Stimulated activated CD8-positive, alpha-beta memory T cell treated with anti-CD3 and anti-CD28 coated beads, Interleukin-12 subunit alpha, Interleukin-12 subunit beta, amount 100 ng/mL, for 24 hours (primary cell): ENCODE measurements around the gene FOXB1.

ENCODE experiments used
- DNase-seq: peaks from one replicate; pipeline ENCODE4 v3.0.0-alpha.2; 2020; ENCODE audit errors: extremely low read depth

The FOXB1 gene

GRCh38 chr15:60017538-60018520 is 13.7 kb downstream of the FOXB1 start:
- DNase-seq, result no peak

DNA sequence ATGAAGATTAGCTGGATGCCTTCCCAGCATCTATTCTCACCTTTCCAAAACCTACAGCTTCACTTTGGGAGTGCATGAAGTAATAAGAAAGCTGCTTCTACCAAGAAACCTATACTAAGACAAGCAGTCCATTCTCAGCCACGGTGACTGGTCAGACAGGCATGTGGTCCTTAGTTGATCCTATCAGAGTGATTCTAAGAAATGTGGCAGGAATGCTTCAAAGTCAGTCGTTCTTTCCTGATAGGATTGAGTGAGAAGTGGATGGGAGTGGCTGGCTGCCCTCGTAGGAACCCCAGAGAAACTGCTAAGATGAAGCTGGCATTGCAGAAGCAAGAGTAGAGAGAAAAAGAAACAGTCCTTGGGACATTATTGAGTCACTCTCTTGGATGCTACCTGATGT is 16.6 kb downstream of the FOXB1 start:
- DNase-seq, result no peak

GRCh38 chr15:60021589-60022378 is 17.7 kb downstream of the FOXB1 start:
- no peak for DNase-seq

- no peak for DNase-seq
Observed at GRCh38 chr15:60022379-60022741, 18.2 kb downstream of the FOXB1 start.

DNA sequence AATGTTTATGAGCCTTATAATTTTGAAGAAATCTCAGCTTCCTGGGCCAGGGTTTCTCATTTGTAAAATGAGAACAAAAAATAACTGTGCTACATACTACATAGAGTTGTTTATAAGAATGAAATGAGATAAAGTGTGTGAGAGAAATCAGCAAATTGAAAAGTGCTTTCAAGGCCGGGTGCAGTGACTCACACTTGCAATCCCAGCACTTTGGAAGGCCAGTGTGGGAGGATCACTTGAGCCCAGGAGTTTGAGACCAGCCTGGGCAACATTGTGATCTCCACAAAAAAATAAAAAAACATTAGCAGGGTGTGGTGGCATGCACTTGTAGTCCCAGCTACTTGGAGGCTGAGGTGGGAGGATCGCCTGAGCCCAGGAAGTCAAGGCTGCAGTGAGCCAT is 22.4 kb downstream of the FOXB1 start:
- DNase-seq, result no peak

GRCh38 chr15:60035344-60035743 is 31.2 kb downstream of the FOXB1 start:
- no peak for DNase-seq

DNA sequence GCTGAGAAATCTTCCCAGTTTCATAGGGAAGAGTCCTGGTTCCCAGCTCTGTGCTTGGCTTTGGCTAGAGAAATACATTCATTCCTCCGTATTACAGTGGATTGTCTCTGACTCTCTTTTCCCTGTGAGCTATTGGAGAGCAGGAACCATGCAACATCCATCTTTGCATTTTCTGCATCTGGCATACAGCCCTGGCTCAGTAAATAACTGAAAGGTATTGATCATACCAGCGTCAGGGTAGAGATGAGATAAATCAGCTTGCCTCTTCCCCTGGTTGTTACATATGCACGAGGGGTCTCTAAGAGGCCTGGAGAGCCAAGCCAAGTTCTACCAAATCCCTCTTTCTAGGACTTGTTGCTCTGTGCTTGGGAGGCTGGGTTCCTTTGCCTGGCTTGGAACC is 35.2 kb downstream of the FOXB1 start:
- DNase-seq, result no peak

- no peak for DNase-seq
Observed at GRCh38 chr15:60043744-60044435, 39.8 kb downstream of the FOXB1 start.

DNA sequence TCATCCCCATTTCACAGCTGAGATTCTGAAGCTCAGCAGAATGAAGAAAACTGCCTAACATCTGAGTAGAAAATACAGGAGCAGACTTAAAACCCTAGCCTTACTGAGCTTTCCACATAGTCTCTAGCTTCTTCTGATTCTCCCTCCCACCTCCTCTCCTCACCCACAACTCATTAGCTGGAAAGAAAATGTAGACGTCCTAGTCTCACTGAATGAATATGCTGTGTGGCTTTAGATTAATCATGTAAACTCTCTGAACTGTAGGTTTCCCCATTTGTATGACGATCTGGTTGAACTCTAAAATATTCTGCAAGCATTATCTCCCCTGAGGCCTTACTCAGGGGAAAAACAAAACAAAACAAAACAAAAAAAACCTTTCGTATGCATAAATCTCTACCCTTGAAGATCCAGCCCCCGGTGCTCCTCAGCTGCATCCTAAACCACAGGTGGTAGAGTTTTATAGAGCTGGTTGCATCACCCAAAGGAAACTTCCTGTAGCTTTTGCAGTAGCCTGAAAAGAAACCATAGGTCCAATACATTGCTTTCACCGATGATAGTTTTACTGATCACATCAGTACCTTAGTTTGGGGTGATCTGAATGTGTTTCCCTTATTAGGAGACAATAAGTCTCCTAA is 40.6 kb downstream of the FOXB1 start:
- DNase-seq, result no peak

GRCh38 chr15:60047701-60048100 is 43.6 kb downstream of the FOXB1 start:
- no peak for DNase-seq

GRCh38 chr15:60049948-60050347 is 45.8 kb downstream of the FOXB1 start:
- no peak for DNase-seq

- DNase-seq, result no peak
Observed at GRCh38 chr15:60052796-60053195, 48.7 kb downstream of the FOXB1 start.

DNA sequence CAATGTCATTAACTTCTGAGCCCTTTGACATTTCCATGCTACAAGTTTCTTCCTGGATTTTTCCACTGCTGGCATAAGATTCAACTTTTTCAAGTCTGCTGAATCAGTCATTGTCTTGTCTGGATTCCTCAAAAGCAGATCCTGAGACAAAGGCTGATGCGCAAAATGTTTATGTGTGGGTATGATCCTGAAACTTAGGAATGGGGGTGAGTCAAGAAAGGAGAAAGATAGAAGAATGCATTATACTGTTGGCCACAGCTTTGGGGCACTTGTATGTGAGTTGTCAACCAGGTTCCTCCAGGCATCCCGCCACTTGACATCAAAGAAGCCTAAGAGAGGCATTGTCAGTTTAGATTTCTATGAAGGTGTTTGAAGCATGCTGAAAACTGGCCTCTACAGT is 50.4 kb downstream of the FOXB1 start:
- no peak for DNase-seq
